ENCODE measurements around the gene MAP3K9. TPM values are rescaled to one million over a fixed set of nuclear protein-coding genes. Genes with fewer than 3 reads are reported as not detected.

MAP3K9 gene
- total and polyA plus RNA-seq, 8 donors, result 2.1 to 7.6 (median 4.9) TPM

DNA sequence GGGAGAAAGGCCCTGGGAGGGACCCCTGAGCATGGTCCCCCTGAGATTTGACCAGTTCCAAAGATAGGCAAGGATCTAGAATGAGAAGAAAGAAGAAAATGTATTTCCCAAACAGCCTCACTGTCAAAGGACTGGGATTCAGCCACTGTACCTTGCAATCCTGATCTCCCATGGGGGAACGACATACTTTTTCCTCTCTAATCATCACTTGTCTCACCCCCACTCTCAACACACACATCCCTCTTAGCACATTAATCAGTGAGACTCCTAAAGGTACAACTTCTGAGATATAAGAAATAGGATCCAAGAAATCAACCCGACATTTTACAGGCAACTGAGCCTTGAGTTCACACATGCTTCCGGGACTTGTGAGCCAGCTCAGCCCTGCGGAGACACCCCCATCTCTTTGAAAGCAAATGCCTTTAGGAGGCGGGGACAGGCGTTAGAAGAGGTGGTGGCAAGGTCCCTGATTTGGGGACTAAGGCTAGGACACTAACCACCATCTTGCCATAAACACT is 1.4 kb downstream of the MAP3K9 start:
- intact Hi-C loops (cut with DNase I), result no loop called here
- 5 to 6% methylated on average over 6 of the region's 6 CpGs for WGBS, 2 donors
- FAIRE-seq (no peak), DNase-seq (peak in 4 of 6 donors; percentile 34 to 54 (median 38)), ATAC-seq (peak in 3 of 4 donors; percentile 14 to 28 (median 24))
- no peaks in the 10 kb centered on the region for H3K27me3 ChIP-seq
- TF ChIP-seq, protein P1, sequence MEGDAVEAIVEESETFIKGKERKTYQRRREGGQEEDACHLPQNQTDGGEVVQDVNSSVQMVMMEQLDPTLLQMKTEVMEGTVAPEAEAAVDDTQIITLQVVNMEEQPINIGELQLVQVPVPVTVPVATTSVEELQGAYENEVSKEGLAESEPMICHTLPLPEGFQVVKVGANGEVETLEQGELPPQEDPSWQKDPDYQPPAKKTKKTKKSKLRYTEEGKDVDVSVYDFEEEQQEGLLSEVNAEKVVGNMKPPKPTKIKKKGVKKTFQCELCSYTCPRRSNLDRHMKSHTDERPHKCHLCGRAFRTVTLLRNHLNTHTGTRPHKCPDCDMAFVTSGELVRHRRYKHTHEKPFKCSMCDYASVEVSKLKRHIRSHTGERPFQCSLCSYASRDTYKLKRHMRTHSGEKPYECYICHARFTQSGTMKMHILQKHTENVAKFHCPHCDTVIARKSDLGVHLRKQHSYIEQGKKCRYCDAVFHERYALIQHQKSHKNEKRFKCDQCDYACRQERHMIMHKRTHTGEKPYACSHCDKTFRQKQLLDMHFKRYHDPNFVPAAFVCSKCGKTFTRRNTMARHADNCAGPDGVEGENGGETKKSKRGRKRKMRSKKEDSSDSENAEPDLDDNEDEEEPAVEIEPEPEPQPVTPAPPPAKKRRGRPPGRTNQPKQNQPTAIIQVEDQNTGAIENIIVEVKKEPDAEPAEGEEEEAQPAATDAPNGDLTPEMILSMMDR (IDR thresholded peaks at IDR 0.05), result no peak
- H3K27ac ChIP-seq, result peak overlapping the region in 3 of 4 donors; percentile 79 to 82 (median 80)
- no peaks in the 10 kb centered on the region for H3K36me3 ChIP-seq
- peaks cover 0 to 6% (median 0%) of the 10 kb centered on the region in 3 donors for H3K4me1 ChIP-seq
- H3K9me3 ChIP-seq, result no peaks in the 10 kb centered on the region
- H3K4me3 ChIP-seq, result peak overlapping the region; percentile 88 to 98 (median 92)

GRCh38 chr14:70804556-70805162 is 4.7 kb downstream of the MAP3K9 start:
- FAIRE-seq, result no peak
- no peak overlapping the region for H3K27ac ChIP-seq
- WGBS, 2 donors, result 91 to 94% methylated on average over 1 of the region's 1 CpG
- no peaks in the 10 kb centered on the region for H3K27me3 ChIP-seq
- DNase-seq, result no peak
- no peaks in the 10 kb centered on the region for H3K4me1 ChIP-seq
- no peaks in the 10 kb centered on the region for H3K36me3 ChIP-seq
- no peaks in the 10 kb centered on the region for H3K9me3 ChIP-seq
- H3K4me3 ChIP-seq, result no peak overlapping the region
- no peak for ATAC-seq
- TF ChIP-seq, protein P1 (IDR thresholded peaks at IDR 0.05), result no peak
- intact Hi-C loops (cut with DNase I), result no loop called here

DNA sequence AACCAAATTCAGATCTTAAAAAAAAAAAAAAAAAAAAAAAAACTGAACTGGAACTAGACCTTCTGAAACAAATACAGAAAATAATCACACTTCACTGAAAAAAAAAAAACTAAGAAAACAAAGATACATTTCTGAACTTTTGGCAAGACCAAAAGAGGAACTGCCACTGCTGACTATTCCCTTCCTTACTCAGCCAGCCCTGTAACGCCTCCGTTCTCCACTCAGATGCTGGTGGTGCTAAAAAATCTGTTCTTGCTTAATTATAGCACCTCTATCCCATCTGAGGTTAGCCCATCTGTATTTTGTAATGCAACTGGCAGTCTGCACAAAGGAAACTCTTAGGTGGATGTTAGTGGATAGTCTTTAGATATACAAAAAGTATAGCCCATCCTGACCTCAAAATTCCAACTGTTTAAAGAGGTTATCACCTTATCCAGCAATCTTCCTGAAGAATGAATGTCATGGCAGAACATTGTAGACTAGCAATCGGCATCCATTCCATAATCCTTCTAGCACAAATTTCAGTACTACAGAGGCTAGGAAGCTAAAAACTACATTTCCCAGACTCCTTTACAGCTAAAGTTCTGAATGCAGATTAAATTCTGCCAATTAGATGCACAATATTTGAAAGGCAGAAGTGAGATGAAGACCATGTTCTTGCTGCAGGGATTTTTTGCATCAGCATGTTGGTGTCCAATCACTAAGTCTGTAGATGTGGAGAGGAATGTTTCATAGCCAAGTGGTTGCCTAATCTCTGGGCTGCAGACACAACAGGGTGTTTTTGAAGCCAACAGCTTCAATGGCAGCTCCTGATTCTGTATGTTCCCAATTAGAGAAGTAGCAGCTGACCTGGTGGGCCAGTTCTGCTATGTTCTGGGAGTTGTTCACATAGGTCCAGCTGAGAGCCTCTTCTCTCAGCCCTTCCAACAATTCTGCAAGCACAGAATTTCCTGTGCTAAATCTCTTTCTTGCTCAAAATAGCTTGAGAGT is 5.7 kb downstream of the MAP3K9 start:
- FAIRE-seq, result no peak
- ATAC-seq, result peak in 1 of 4 donors; percentile 22
- H3K9me3 ChIP-seq, result no peaks in the 10 kb centered on the region
- WGBS, 2 donors, result 93 to 94% methylated on average over 3 of the region's 3 CpGs
- intact Hi-C loops (cut with DNase I), result no loop called here
- no peaks in the 10 kb centered on the region for H3K4me1 ChIP-seq
- no peaks in the 10 kb centered on the region for H3K27me3 ChIP-seq
- TF ChIP-seq, protein P1 (IDR thresholded peaks at IDR 0.05), result no peak
- no peak for DNase-seq
- H3K4me3 ChIP-seq, result no peak overlapping the region
- no peak overlapping the region for H3K27ac ChIP-seq
- no peaks in the 10 kb centered on the region for H3K36me3 ChIP-seq

- no peaks in the 10 kb centered on the region for H3K9me3 ChIP-seq
- TF ChIP-seq, protein P1 (IDR thresholded peaks at IDR 0.05), result no peak
- H3K36me3 ChIP-seq, result no peaks in the 10 kb centered on the region
- intact Hi-C loops (cut with DNase I), result no loop called here
- FAIRE-seq, result no peak
- ATAC-seq, result no peak
- no peak overlapping the region for H3K4me3 ChIP-seq
- no peak for DNase-seq
- H3K27me3 ChIP-seq, result no peaks in the 10 kb centered on the region
- WGBS, 2 donors, result 96 to 98% methylated on average over 1 of the region's 1 CpG
- H3K27ac ChIP-seq, result no peak overlapping the region
- no peaks in the 10 kb centered on the region for H3K4me1 ChIP-seq
Observed at GRCh38 chr14:70802379-70802778, 6.9 kb downstream of the MAP3K9 start.

Data from pancreas (tissue), 10 donors.